ENCODE data around the gene ZWINT. TPM values are rescaled to one million over a fixed set of nuclear protein-coding genes. Genes with fewer than 3 reads are reported as not detected.

ZWINT gene
- total RNA-seq, 1 experiment from 2014 or later: 181 TPM

DNA sequence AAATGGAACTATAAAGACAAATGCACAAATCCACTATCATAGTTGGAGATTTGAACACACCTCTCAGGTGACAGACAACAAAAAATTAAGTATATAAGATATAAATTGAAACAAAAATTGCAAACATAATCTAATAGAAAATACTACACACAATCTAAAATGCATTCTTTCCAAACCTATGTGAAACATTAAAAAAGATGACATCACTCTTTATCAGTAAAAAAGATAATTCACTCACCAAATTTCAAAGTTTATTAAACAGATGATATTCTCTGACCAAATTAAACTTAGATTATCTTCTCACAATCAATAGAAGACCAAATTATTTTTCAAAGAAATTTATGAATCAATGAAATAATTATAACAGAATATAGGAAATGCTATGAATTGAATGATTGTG lies 4.0 kb downstream of the ZWINT start:
- CTCF ChIA-PET: no interaction called here
- DNase-seq: no peak
- POLR2A ChIA-PET: no interaction called here
- peaks cover 62% of the 10 kb centered on the region for H3K36me3 Mint-ChIP-seq (ENCODE audit: insufficient read depth, unreplicated experiment)
- H3K4me1 ChIP-seq: 0 out of 2 replicates have a peak, but pooled peaks cover 7% of the 10 kb centered on the region
- no peaks in the 10 kb centered on the region for H3K9me3 ChIP-seq
- BruUV-seq (replicated peaks): no TSS peak
- H3K4me3 Mint-ChIP-seq (ENCODE audit: unreplicated experiment): no peak overlapping the region
- TF ChIP-seq, protein P1, sequence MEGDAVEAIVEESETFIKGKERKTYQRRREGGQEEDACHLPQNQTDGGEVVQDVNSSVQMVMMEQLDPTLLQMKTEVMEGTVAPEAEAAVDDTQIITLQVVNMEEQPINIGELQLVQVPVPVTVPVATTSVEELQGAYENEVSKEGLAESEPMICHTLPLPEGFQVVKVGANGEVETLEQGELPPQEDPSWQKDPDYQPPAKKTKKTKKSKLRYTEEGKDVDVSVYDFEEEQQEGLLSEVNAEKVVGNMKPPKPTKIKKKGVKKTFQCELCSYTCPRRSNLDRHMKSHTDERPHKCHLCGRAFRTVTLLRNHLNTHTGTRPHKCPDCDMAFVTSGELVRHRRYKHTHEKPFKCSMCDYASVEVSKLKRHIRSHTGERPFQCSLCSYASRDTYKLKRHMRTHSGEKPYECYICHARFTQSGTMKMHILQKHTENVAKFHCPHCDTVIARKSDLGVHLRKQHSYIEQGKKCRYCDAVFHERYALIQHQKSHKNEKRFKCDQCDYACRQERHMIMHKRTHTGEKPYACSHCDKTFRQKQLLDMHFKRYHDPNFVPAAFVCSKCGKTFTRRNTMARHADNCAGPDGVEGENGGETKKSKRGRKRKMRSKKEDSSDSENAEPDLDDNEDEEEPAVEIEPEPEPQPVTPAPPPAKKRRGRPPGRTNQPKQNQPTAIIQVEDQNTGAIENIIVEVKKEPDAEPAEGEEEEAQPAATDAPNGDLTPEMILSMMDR (IDR thresholded peaks at IDR 0.05; ENCODE audit: insufficient read depth in 1 of 2, low read depth in 1 of 2, low read length in 1 of 2, severe bottlenecking in 1 of 2, unreplicated experiment in 1 of 2): no peak
- H3K27me3 ChIP-seq (replicated peaks; ENCODE audit: control insufficient read depth, insufficient read depth, low read length): no peaks in the 10 kb centered on the region
- no peaks in the 10 kb centered on the region for H3K27me3 Mint-ChIP-seq (ENCODE audit: insufficient read depth, unreplicated experiment)
- H3K4me1 Mint-ChIP-seq (ENCODE audit: low read depth, unreplicated experiment): no peaks in the 10 kb centered on the region
- no peaks in the 10 kb centered on the region for H3K9me3 Mint-ChIP-seq (ENCODE audit: unreplicated experiment)
- no peak overlapping the region for H3K27ac Mint-ChIP-seq (ENCODE audit: unreplicated experiment)
- intact Hi-C loops (cut with micrococcal nuclease; ENCODE audit: unreplicated experiment): no loop called here
- peaks cover 7% of the 10 kb centered on the region for H3K36me3 ChIP-seq (ENCODE audit: control insufficient read depth, insufficient read depth, low read length)
- no peak overlapping the region for H3K4me3 ChIP-seq (ENCODE audit: low read depth, low read length)

DNA sequence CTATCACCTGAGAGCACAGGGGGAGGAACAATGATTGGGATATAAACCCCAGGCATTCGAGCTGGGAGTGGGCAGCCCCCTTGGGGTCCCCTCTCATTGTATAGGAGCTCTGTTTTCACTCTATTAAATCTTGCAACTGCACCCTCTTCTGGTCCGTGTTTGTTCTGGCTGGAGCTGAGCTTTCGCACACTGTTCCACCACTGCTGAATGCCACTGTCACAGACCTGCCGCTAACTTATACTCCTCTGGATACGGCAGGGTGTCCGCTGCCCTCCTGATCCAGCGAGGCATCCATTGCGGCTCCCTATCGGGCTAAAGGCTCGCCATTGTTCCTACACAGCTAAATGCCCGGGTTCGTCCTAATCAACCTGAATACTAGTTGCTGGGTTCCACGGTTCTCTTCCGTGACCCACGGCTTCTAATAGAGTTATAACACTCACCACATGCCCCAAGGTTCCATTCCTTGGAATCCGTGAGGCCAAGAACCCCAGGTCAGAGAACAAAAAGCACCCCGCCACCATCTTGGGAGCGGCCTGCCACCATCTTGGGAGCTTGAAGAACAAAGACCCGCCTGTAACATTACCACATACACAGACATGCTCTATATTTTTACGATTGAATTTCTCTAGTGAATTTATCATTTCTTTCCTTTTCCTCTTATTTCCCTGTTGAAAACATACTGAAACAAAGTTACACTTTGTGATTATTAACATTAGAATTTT lies 9.0 kb downstream of the ZWINT start:
- TF ChIP-seq, protein P1 (IDR thresholded peaks at IDR 0.05; ENCODE audit: insufficient read depth in 1 of 2, low read depth in 1 of 2, low read length in 1 of 2, severe bottlenecking in 1 of 2, unreplicated experiment in 1 of 2): no peak
- intact Hi-C loops (cut with micrococcal nuclease; ENCODE audit: unreplicated experiment): no loop called here
- Histone ChIP-seq H3K36me3 (ENCODE audit: control insufficient read depth, insufficient read depth, low read length) (no peaks in the 10 kb centered on the region; the same call in 1 of the 2 replicates), H3K4me1 (no peaks in the 10 kb centered on the region), H3K27me3 (replicated peaks; ENCODE audit: control insufficient read depth, insufficient read depth, low read length) (no peaks in the 10 kb centered on the region), H3K9me3 (no peaks in the 10 kb centered on the region), H3K4me3 (ENCODE audit: low read depth, low read length) (no peak overlapping the region)
- BruUV-seq (replicated peaks): no TSS peak
- H3K27me3 Mint-ChIP-seq (ENCODE audit: insufficient read depth, unreplicated experiment): no peaks in the 10 kb centered on the region
- H3K27ac Mint-ChIP-seq (ENCODE audit: unreplicated experiment): no peak overlapping the region
- POLR2A ChIA-PET: interaction anchor here (2.3 kb wide), 1 partner anchor 9 kb away, joined by 11 read pairs; the partner anchor contains the start of gene ZWINT
- peaks cover 23% of the 10 kb centered on the region for H3K36me3 Mint-ChIP-seq (ENCODE audit: insufficient read depth, unreplicated experiment)
- CTCF ChIA-PET: interaction anchor here (1.0 to 1.2 kb wide), 2 partner anchors 9 to 684 kb away, joined by 3 read pairs; no protein-coding TSS in a partner anchor
- H3K4me3 Mint-ChIP-seq (ENCODE audit: unreplicated experiment): no peak overlapping the region
- no peak for DNase-seq
- no peaks in the 10 kb centered on the region for H3K9me3 Mint-ChIP-seq (ENCODE audit: unreplicated experiment)
- H3K4me1 Mint-ChIP-seq (ENCODE audit: low read depth, unreplicated experiment): no peaks in the 10 kb centered on the region

DNA sequence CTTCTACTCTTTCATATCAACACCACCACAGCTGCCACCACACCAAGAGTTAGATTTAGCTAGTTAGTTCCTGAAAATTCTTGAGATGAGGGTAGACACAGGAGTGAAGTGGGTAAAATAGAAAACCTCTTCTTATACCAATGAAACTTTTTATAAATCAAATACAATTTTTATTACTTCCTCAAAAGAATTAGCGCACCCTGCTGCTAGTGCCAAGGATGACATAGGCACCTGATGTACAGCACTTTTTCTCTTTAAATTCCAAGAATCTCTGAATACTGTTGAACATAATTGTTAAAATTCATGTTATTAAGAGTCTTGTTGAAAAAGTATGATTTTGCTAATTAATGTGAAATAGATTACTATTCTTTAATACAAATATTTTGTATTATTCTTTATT lies 11.4 kb downstream of the ZWINT start:
- Histone ChIP-seq H3K4me1 (no peaks in the 10 kb centered on the region), H3K9me3 (no peaks in the 10 kb centered on the region), H3K27me3 (replicated peaks; ENCODE audit: control insufficient read depth, insufficient read depth, low read length) (no peaks in the 10 kb centered on the region), H3K36me3 (ENCODE audit: control insufficient read depth, insufficient read depth, low read length) (no peaks in the 10 kb centered on the region), H3K4me3 (ENCODE audit: low read depth, low read length) (no peak overlapping the region)
- no peaks in the 10 kb centered on the region for H3K9me3 Mint-ChIP-seq (ENCODE audit: unreplicated experiment)
- BruUV-seq (replicated peaks): no TSS peak
- H3K36me3 Mint-ChIP-seq (ENCODE audit: insufficient read depth, unreplicated experiment): peaks cover 8% of the 10 kb centered on the region
- ChIA-PET POLR2A (interaction anchor here (0.6 to 2.3 kb wide), 2 partner anchors 12 to 29 kb away, joined by 3 to 11 read pairs; partner anchors contain the start of gene ZWINT), CTCF (interaction anchor here (0.8 kb wide), 1 partner anchor 12 kb away, joined by 3 read pairs; the partner anchor contains the start of gene ZWINT)
- intact Hi-C loops (cut with micrococcal nuclease; ENCODE audit: unreplicated experiment): no loop called here
- no peaks in the 10 kb centered on the region for H3K27me3 Mint-ChIP-seq (ENCODE audit: insufficient read depth, unreplicated experiment)
- TF ChIP-seq, protein P1 (IDR thresholded peaks at IDR 0.05; ENCODE audit: insufficient read depth in 1 of 2, low read depth in 1 of 2, low read length in 1 of 2, severe bottlenecking in 1 of 2, unreplicated experiment in 1 of 2): no peak
- no peaks in the 10 kb centered on the region for H3K4me1 Mint-ChIP-seq (ENCODE audit: low read depth, unreplicated experiment)
- no peak overlapping the region for H3K4me3 Mint-ChIP-seq (ENCODE audit: unreplicated experiment)
- H3K27ac Mint-ChIP-seq (ENCODE audit: unreplicated experiment): no peak overlapping the region
- DNase-seq: no peak

Data from Caco-2 (cell line).